HG03103 (cell line): ENCODE data around the gene ZFAND2B.
"Not testable (repeated sequence)": the region's sequence is repeated elsewhere in the genome, so short reads cannot be mapped to it uniquely, and the experiment has no call there.

Experiments used
- ATAC-seq: cut with Tn5 transposase; IDR thresholded peaks from one replicate; pipeline ENCODE4 v1.9.1; 2021; ENCODE audit warnings: low read depth; ENCODE audit not compliant: unreplicated experiment

The ZFAND2B gene

GRCh38 chr2:219249203-219249980 lies 42.8 kb downstream of the ZFAND2B start:
- ATAC-seq: no peak

GRCh38 chr2:219250049-219250781 lies 43.6 kb downstream of the ZFAND2B start:
- no peak for ATAC-seq

- ATAC-seq: no peak
Measured at GRCh38 chr2:219251656-219252055, 45.1 kb downstream of the ZFAND2B start.

- ATAC-seq: no peak
Measured at GRCh38 chr2:219252084-219252483, 45.5 kb downstream of the ZFAND2B start.

GRCh38 chr2:219252570-219252899 lies 46.0 kb downstream of the ZFAND2B start:
- no peak for ATAC-seq

- ATAC-seq: peak; percentile 21
Measured at GRCh38 chr2:219252900-219253752, 46.5 kb downstream of the ZFAND2B start, which contains the start of gene TUBA4B. Gene TUBA4B, plus strand, starts transcription at chr2:219253243. Its CDS starts 165 bp downstream, at chr2:219253408.

GRCh38 chr2:219253753-219254589 lies 47.4 kb downstream of the ZFAND2B start, which contains the start of gene TUBA4A:
Gene TUBA4A, minus strand, starts transcription at chr2:219253918. Its CDS starts 60 bp downstream, at chr2:219253858.
- ATAC-seq: peak; percentile 47

- ATAC-seq: no peak
Measured at GRCh38 chr2:219254590-219255201, 48.1 kb downstream of the ZFAND2B start.

- not testable (repeated sequence) for ATAC-seq
Measured at GRCh38 chr2:219258942-219259341, 52.4 kb downstream of the ZFAND2B start.
